ENCODE data around the gene FGFBP2. TPM values are rescaled to one million over a fixed set of nuclear protein-coding genes. Genes with fewer than 3 reads are reported as not detected.

Gene FGFBP2
- total and polyA plus RNA-seq, 2 donors from 2014 or later = 0.72 TPM; not detected in 1

DNA sequence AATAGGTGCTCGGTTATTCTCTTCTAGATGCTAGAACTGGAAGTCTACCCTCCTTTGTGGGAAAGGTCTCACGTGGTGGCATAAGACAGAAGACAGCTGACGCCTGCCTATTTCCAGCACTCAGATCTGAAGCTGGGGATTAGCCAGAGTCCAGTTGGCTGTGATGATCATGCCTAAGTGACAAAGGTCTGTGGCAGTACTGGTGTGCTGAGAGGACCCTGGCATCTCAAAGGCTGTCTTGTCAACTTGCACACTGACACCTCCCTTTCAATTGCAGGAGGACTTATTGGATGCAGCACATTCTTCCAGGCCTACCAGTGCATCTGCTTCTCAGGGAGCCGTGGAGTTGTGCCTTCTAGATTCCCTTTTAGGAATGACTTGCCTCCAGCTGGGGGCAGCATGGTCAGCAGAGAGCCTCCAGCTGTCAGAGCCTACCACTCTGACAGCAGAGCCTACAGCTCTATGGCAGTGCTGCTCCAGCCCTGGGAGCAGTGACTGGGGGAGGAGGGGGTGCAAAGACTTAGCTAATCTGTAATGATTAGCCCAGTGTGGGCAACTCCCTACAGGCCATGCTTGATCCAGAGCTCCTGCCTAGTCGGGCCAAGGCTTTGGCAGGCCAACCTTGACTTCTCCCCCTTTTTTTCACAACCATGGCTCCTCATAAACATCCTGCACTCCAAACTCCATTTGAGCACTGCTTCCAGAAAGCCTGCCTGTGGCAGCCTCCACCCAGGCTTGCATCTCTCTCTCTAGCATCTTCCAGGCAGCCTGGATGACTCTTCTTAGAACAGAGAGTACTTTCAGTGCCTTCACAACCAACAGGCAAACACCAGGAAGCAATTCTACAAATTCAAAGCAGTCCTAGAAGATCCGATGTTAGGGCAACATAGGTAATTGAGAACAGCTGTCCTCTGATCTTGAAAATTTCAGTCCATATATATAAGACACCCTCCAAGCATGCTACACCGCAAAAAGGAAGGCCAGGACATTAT is 13.8 kb upstream of the FGFBP2 start:
- no peak overlapping the region for H3K27ac ChIP-seq (ENCODE audit: low read depth in 2 of 2, low read length in 2 of 2)
- FAIRE-seq (no peak), DNase-seq (peak in 1 of 5 donors; percentile 35)
- H3K4me1 ChIP-seq (ENCODE audit: control insufficient read depth in 2 of 3, insufficient read depth in 2 of 3, low read depth in 1 of 3, low read length in 3 of 3) = no peaks in the 10 kb centered on the region
- H3K27me3 ChIP-seq (ENCODE audit: control insufficient read depth, insufficient read depth, low read length) = no peaks in the 10 kb centered on the region
- no peaks in the 10 kb centered on the region for H3K9me3 ChIP-seq (ENCODE audit: control insufficient read depth in 2 of 3, insufficient read depth in 1 of 3, low read length in 3 of 3)
- TF ChIP-seq, protein P1, sequence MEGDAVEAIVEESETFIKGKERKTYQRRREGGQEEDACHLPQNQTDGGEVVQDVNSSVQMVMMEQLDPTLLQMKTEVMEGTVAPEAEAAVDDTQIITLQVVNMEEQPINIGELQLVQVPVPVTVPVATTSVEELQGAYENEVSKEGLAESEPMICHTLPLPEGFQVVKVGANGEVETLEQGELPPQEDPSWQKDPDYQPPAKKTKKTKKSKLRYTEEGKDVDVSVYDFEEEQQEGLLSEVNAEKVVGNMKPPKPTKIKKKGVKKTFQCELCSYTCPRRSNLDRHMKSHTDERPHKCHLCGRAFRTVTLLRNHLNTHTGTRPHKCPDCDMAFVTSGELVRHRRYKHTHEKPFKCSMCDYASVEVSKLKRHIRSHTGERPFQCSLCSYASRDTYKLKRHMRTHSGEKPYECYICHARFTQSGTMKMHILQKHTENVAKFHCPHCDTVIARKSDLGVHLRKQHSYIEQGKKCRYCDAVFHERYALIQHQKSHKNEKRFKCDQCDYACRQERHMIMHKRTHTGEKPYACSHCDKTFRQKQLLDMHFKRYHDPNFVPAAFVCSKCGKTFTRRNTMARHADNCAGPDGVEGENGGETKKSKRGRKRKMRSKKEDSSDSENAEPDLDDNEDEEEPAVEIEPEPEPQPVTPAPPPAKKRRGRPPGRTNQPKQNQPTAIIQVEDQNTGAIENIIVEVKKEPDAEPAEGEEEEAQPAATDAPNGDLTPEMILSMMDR (IDR thresholded peaks at IDR 0.05; ENCODE audit: borderline replicate concordance, extremely low read depth, insufficient read depth) = no peak
- H3K4me3 ChIP-seq (ENCODE audit: low read length in 3 of 3) = no peak overlapping the region
- H3K9ac ChIP-seq (ENCODE audit: low read length in 3 of 3) = no peak overlapping the region
- H3K36me3 ChIP-seq (ENCODE audit: control insufficient read depth in 2 of 3, insufficient read depth in 3 of 3, low read length in 3 of 3) = no peaks in the 10 kb centered on the region
- intact Hi-C loops (cut with DNase I) = no loop called here

DNA sequence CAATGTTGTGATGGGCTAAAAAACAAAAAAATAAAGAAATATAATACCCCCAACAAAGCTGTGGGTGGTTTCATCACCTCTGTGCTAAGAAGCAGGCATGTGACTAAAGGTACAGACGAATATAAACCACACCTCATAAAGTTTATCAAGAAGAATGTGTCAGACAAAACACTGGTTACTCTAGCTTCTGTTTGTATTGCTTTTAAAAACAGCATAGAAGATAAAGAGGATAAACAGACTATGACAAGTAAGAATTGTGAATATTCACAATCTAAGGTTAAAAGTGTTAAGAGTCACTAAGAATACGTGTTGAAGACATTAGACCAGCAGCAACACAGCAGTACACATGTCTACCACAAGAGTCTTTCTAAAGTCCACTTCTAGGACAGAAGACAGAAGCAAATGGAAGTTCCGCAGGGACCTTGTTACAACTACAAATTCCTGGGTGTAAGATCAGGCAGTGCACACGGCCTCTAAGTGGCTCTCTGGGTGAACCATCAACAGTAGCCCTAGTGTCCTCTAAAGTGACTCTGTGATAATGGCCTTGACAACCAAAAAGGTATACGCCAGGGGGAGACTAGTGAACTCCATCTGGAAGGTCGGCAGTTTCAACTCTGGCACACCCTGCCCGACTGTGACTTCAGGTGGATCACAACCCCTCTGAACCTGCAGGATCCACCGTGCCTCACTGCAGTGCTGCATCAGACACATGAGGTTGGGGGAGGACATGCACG is 8.3 kb upstream of the FGFBP2 start:
- Histone ChIP-seq H3K9me3 (ENCODE audit: control insufficient read depth in 2 of 3, insufficient read depth in 1 of 3, low read length in 3 of 3) (no peaks in the 10 kb centered on the region), H3K27ac (ENCODE audit: low read depth in 2 of 2, low read length in 2 of 2) (no peak overlapping the region), H3K36me3 (ENCODE audit: control insufficient read depth in 2 of 3, insufficient read depth in 3 of 3, low read length in 3 of 3) (no peaks in the 10 kb centered on the region), H3K4me1 (ENCODE audit: control insufficient read depth in 2 of 3, insufficient read depth in 2 of 3, low read depth in 1 of 3, low read length in 3 of 3) (no peaks in the 10 kb centered on the region), H3K9ac (ENCODE audit: low read length in 3 of 3) (no peak overlapping the region), H3K27me3 (ENCODE audit: control insufficient read depth, insufficient read depth, low read length) (no peaks in the 10 kb centered on the region), H3K4me3 (ENCODE audit: low read length in 3 of 3) (no peak overlapping the region)
- intact Hi-C loops (cut with DNase I) = no loop called here
- DNase-seq (peak in 1 of 5 donors; percentile 29), FAIRE-seq (no peak)
- TF ChIP-seq, protein P1 (IDR thresholded peaks at IDR 0.05; ENCODE audit: borderline replicate concordance, extremely low read depth, insufficient read depth) = no peak

DNA sequence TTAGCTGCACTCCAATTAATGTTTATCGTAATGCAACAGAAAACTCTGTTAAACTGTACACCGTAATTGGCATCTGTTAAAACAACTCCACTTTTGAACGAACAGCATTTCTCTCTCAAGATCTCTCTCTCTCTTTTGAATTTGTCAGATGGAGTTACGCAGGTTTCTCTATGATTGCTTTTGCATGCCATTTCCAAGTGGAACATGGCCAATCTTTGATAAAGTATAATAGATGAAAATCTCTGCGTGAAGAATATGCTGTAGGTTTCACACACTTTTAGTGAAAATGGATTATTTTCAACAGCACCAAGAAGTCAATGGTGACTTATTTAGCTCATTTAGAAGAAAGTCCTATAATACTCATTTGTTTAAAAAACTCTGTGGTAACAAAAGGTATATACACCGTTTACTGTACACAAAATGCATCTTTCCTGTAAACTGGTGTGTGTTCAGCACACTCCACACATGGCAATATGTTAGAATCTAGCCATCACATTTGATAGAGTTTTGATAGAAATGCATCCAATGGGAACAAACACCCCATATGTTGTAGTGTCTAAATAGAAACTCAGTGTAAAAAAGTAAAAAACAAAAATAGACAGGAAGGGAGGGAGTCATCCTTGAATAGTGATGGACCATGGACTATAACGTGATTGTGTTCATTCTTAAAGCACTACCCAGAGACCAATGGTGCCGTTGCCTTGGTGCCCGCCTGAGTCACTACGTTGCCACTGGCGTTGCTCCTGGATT is 5.8 kb upstream of the FGFBP2 start:
- Histone ChIP-seq H3K9me3 (ENCODE audit: control insufficient read depth in 2 of 3, insufficient read depth in 1 of 3, low read length in 3 of 3) (no peaks in the 10 kb centered on the region), H3K27me3 (ENCODE audit: control insufficient read depth, insufficient read depth, low read length) (no peaks in the 10 kb centered on the region), H3K36me3 (ENCODE audit: control insufficient read depth in 2 of 3, insufficient read depth in 3 of 3, low read length in 3 of 3) (no peaks in the 10 kb centered on the region), H3K27ac (ENCODE audit: low read depth in 2 of 2, low read length in 2 of 2) (no peak overlapping the region), H3K4me1 (ENCODE audit: control insufficient read depth in 2 of 3, insufficient read depth in 2 of 3, low read depth in 1 of 3, low read length in 3 of 3) (no peaks in the 10 kb centered on the region), H3K4me3 (ENCODE audit: low read length in 3 of 3) (no peak overlapping the region), H3K9ac (ENCODE audit: low read length in 3 of 3) (no peak overlapping the region)
- FAIRE-seq (no peak), DNase-seq (no peak)
- TF ChIP-seq, protein P1 (IDR thresholded peaks at IDR 0.05; ENCODE audit: borderline replicate concordance, extremely low read depth, insufficient read depth) = no peak
- intact Hi-C loops (cut with DNase I) = no loop called here
